Left ventricle myocardium inferior (tissue), 1 donor: ENCODE results near the gene OR1M1. TPM values are rescaled to one million over a fixed set of nuclear protein-coding genes. Genes with fewer than 3 reads are reported as not detected.

ENCODE experiments used
- DNase-seq: peaks from one replicate; pipeline ENCODE4 v3.0.0-alpha.2; 2020
- H3K27ac ChIP-seq: fragments of 200-600 bp; replicated peaks from 2 replicates; pipeline ENCODE4 v1.8.0; 2021
- H3K27me3 ChIP-seq: fragments of 200-600 bp; 2 replicates; pipeline ENCODE4 v1.8.0; 2021; ENCODE audit warnings: low read depth
- H3K36me3 ChIP-seq: fragments of 200-600 bp; 2 replicates; pipeline ENCODE4 v1.8.0; 2021
- H3K4me1 ChIP-seq: fragments of 200-600 bp; 2 replicates; pipeline ENCODE4 v1.8.0; 2021
- H3K4me3 ChIP-seq: fragments of 200-600 bp; 2 replicates; pipeline ENCODE4 v1.8.0; 2021; ENCODE audit warnings: mild to moderate bottlenecking, moderate library complexity
- H3K9me3 ChIP-seq: fragments of 200-600 bp; replicated peaks from 2 replicates; pipeline ENCODE4 v1.8.0; 2021
- intact Hi-C: fragments of 100-400 bp; cut with micrococcal nuclease; formaldehyde crosslinking; loops from one replicate; pipeline ENCODE4 v1.11.0; 2022
- total RNA-seq: library from RNA; stranded (reverse); fragmentation: NEBNext Ultra II Directional; extraction: Animal tissue kit (Norgen Biotek cat#: 25700); gene quantifications from one replicate; pipeline ENCODE4 v1.2.1, GENCODE V29; 2021
- TF ChIP-seq, protein P1 (sequence below): fragments of 200-600 bp; IDR thresholded peaks from 2 replicates; pipeline ENCODE4 v1.8.0; 2021; ENCODE audit warnings: antibody characterized with exemption, mild to moderate bottlenecking, borderline replicate concordance
- donor health status: DM: no; HTN: yes; CAD: no; lungs with severe emphysema.

OR1M1 gene
- total RNA-seq, 1 donor from 2014 or later, result not detected

DNA sequence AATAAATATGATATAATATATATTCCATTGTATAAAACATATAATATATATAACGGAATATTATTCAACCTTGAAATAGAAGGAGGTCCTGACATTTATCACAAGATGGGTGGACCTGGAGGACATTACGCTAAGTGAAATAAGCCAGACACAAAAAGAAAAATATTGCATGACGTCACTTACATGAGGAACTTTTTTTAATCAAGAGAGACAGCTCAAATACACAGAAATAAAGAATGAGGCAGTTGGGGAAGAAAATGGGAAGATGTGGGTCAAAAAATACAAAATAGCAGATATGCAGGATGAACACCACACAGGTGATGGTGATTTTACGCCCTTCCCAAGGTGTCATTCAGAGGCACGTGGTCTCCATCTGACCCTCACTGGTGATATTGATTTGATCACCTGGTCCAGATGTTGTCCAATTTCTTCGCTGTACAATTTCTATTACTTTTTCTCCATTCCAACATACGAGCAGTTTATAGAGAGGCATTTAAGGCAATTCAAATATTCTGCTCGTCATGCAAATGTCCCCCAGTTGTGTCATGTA is 52.8 kb downstream of the OR1M1 start:
- DNase-seq, result no peak
- peaks cover 9% of the 10 kb centered on the region for H3K9me3 ChIP-seq
- H3K27me3 ChIP-seq, result peaks cover 4% of the 10 kb centered on the region
- intact Hi-C loops, result no loop called here
- peaks cover 5% of the 10 kb centered on the region for H3K36me3 ChIP-seq
- peaks cover 39% of the 10 kb centered on the region for H3K4me1 ChIP-seq
- H3K4me3 ChIP-seq, result peak overlapping the region; percentile 88
- TF ChIP-seq, protein P1, sequence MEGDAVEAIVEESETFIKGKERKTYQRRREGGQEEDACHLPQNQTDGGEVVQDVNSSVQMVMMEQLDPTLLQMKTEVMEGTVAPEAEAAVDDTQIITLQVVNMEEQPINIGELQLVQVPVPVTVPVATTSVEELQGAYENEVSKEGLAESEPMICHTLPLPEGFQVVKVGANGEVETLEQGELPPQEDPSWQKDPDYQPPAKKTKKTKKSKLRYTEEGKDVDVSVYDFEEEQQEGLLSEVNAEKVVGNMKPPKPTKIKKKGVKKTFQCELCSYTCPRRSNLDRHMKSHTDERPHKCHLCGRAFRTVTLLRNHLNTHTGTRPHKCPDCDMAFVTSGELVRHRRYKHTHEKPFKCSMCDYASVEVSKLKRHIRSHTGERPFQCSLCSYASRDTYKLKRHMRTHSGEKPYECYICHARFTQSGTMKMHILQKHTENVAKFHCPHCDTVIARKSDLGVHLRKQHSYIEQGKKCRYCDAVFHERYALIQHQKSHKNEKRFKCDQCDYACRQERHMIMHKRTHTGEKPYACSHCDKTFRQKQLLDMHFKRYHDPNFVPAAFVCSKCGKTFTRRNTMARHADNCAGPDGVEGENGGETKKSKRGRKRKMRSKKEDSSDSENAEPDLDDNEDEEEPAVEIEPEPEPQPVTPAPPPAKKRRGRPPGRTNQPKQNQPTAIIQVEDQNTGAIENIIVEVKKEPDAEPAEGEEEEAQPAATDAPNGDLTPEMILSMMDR, result no peak
- H3K27ac ChIP-seq, result peak overlapping the region; percentile 89

DNA sequence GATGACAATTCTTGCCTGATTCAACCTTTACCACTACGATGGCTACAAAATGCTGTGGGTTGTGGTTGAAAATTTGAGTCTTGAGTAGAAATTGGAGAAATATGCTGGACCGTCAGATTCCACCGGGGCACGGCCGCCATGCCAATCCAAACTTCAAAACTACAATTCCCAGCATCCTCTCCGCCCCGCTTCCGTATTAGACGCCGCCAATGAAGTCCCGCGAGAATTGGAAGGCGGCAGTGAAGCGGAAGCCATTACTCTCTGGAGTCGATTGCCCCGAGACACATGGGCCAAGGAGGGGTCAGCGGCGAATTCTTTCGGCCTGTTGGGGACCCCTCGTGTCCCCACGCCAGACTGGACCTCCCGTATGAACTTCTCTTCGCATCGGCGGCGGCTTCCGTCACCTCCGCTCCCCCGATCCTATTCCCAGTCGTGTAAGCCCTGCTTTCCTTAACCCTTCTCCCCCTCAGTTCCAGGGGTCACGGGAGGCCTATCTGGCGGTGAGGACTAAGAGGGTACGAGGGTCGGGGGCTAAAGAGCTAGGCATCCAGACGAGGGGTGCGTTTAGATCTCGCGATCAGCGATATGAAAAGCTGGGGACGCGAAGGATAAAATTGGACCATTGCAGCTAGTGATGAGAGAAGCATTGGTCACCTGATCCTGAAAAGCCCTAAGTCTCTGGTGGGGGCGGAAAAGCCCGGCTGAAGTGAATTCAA is 53.5 kb downstream of the OR1M1 start, which contains the start of gene ZNF317:
TSS of gene ZNF317 (plus strand) at position 239 of the 716 bp plus-strand sequence. CDS start 15,620 bp downstream, outside the sequence.
- Histone ChIP-seq H3K4me3 (peak within 1 kb of the TSS; percentile 88), H3K27ac (peak within 1 kb of the TSS; percentile 89), H3K9me3 (peaks cover 15% of the 10 kb centered on the region), H3K27me3 (no peaks in the 10 kb centered on the region), H3K4me1 (peaks cover 39% of the 10 kb centered on the region), H3K36me3 (peaks cover 11% of the 10 kb centered on the region)
- peak; percentile 90 for DNase-seq
- TF ChIP-seq, protein P1, result no peak
- intact Hi-C loops, result no loop called here

DNA sequence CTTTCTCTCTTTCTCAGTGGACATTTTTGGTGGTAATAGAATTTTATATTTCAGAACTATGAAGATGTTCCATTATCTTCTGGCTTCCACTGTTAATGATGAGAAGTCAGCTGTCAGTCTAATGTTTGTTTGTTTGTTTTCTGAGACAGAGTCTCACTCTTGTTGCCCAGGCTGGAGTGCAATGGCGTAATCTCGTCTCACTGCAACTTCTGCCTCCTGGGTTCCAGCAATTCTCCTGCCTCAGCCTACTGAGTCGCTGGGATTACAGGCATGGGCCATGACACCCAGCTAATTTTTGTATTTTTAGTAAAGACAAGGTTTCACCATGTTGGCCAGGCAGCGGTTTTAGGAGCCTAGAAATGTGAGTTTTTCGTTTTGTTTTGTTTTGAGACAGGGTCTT is 58.1 kb downstream of the OR1M1 start:
- TF ChIP-seq, protein P1, result no peak
- intact Hi-C loops, result no loop called here
- peaks cover 22% of the 10 kb centered on the region for H3K9me3 ChIP-seq
- DNase-seq, result no peak
- no peak overlapping the region for H3K27ac ChIP-seq
- H3K4me3 ChIP-seq, result no peak overlapping the region
- no peaks in the 10 kb centered on the region for H3K27me3 ChIP-seq
- H3K4me1 ChIP-seq, result peaks cover 51% of the 10 kb centered on the region
- H3K36me3 ChIP-seq, result peaks cover 21% of the 10 kb centered on the region

Other genes with a start within 250 kb of the OR1M1 start
- gene MUC16, start 76.7 kb upstream of the OR1M1 start, total RNA-seq, result not detected
- not detected for gene OR7G2, start 20.4 kb downstream of the OR1M1 start, total RNA-seq
- gene OR7G1, start 28.7 kb downstream of the OR1M1 start, total RNA-seq, result not detected
- gene OR7G3, start 39.9 kb downstream of the OR1M1 start, total RNA-seq, result not detected
- gene ZNF317, start 53.3 kb downstream of the OR1M1 start, total RNA-seq, result 15.1 TPM
- gene OR7D2, start 91.9 kb downstream of the OR1M1 start, total RNA-seq, result 0.16 TPM
- not detected for gene OR7D4, start 132.5 kb downstream of the OR1M1 start, total RNA-seq
- not detected for gene OR7E24, start 163.9 kb downstream of the OR1M1 start, total RNA-seq
- 3.9 TPM for gene ZNF699, start 222.8 kb downstream of the OR1M1 start, total RNA-seq
- gene ZNF559, start 237.1 kb downstream of the OR1M1 start, total RNA-seq, result 19.1 TPM